ENCODE measurements around the gene EEFSEC.

- TF ChIP-seq, protein P1, sequence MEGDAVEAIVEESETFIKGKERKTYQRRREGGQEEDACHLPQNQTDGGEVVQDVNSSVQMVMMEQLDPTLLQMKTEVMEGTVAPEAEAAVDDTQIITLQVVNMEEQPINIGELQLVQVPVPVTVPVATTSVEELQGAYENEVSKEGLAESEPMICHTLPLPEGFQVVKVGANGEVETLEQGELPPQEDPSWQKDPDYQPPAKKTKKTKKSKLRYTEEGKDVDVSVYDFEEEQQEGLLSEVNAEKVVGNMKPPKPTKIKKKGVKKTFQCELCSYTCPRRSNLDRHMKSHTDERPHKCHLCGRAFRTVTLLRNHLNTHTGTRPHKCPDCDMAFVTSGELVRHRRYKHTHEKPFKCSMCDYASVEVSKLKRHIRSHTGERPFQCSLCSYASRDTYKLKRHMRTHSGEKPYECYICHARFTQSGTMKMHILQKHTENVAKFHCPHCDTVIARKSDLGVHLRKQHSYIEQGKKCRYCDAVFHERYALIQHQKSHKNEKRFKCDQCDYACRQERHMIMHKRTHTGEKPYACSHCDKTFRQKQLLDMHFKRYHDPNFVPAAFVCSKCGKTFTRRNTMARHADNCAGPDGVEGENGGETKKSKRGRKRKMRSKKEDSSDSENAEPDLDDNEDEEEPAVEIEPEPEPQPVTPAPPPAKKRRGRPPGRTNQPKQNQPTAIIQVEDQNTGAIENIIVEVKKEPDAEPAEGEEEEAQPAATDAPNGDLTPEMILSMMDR (IDR thresholded peaks at IDR 0.05; ENCODE audit: insufficient read depth, low read length), result no peak
- TF ChIP-seq GABPA (IDR thresholded peaks at IDR 0.05; ENCODE audit: low read depth) (no peak), POLR2AphosphoS5 (IDR thresholded peaks at IDR 0.05; ENCODE audit: low read depth) (no peak)
- TF ChIP-seq, protein P2, sequence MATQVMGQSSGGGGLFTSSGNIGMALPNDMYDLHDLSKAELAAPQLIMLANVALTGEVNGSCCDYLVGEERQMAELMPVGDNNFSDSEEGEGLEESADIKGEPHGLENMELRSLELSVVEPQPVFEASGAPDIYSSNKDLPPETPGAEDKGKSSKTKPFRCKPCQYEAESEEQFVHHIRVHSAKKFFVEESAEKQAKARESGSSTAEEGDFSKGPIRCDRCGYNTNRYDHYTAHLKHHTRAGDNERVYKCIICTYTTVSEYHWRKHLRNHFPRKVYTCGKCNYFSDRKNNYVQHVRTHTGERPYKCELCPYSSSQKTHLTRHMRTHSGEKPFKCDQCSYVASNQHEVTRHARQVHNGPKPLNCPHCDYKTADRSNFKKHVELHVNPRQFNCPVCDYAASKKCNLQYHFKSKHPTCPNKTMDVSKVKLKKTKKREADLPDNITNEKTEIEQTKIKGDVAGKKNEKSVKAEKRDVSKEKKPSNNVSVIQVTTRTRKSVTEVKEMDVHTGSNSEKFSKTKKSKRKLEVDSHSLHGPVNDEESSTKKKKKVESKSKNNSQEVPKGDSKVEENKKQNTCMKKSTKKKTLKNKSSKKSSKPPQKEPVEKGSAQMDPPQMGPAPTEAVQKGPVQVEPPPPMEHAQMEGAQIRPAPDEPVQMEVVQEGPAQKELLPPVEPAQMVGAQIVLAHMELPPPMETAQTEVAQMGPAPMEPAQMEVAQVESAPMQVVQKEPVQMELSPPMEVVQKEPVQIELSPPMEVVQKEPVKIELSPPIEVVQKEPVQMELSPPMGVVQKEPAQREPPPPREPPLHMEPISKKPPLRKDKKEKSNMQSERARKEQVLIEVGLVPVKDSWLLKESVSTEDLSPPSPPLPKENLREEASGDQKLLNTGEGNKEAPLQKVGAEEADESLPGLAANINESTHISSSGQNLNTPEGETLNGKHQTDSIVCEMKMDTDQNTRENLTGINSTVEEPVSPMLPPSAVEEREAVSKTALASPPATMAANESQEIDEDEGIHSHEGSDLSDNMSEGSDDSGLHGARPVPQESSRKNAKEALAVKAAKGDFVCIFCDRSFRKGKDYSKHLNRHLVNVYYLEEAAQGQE (IDR thresholded peaks at IDR 0.05; ENCODE audit: insufficient replicate concordance, low read depth), result no peak
Measured at GRCh38 chr3:128431803-128432300, 278.6 kb downstream of the EEFSEC start.

Data from HL-60 (cell line).